Ishikawa (cell line): ENCODE data around the gene TTLL10.

Source experiments
- EP300 ChIP-seq: IDR thresholded peaks from 2 replicates; pipeline ENCODE4 v1.6.1; 2012; ENCODE audit warnings: borderline replicate concordance
- MAX ChIP-seq: IDR thresholded peaks from 2 replicates; pipeline ENCODE4 v1.6.1; 2012
- NFIC ChIP-seq: IDR thresholded peaks from 2 replicates; pipeline ENCODE4 v1.6.1; 2012
- RAD21 ChIP-seq: IDR thresholded peaks from 2 replicates; pipeline ENCODE4 v1.6.1; 2012; ENCODE audit warnings: low read depth
- TEAD4 ChIP-seq: IDR thresholded peaks from 2 replicates; pipeline ENCODE4 v1.6.1; 2012
- USF1 ChIP-seq: IDR thresholded peaks from 2 replicates; pipeline ENCODE4 v1.6.1; 2012
- ZBTB7A ChIP-seq: IDR thresholded peaks from 2 replicates; pipeline ENCODE4 v1.6.1; 2012; ENCODE audit warnings: low read depth

GRCh38 chr1:1234180-1234808 lies 60.6 kb downstream of the TTLL10 start:
- TF ChIP-seq ZBTB7A (no peak), USF1 (no peak), RAD21 (no peak), MAX (no peak), NFIC (no peak), TEAD4 (no peak), EP300 (no peak)
